Left ventricle myocardium inferior (tissue), 1 donor: ENCODE measurements around the gene GYPE. TPM values are rescaled to one million over a fixed set of nuclear protein-coding genes. Genes with fewer than 3 reads are reported as not detected.
A peak's percentile ranks its signal among the peaks of the same experiment; 100 is the strongest.
"Not testable (repeated sequence)": the region's sequence is repeated elsewhere in the genome, so short reads cannot be mapped to it uniquely, and the experiment has no call there.

Source experiments
- DNase-seq: peaks from one replicate; pipeline ENCODE4 v3.0.0-alpha.2; 2020
- H3K27ac ChIP-seq: fragments of 200-600 bp; replicated peaks from 2 replicates; pipeline ENCODE4 v1.8.0; 2021
- H3K27me3 ChIP-seq: fragments of 200-600 bp; 2 replicates; pipeline ENCODE4 v1.8.0; 2021; ENCODE audit warnings: low read depth
- H3K36me3 ChIP-seq: fragments of 200-600 bp; 2 replicates; pipeline ENCODE4 v1.8.0; 2021
- H3K4me1 ChIP-seq: fragments of 200-600 bp; 2 replicates; pipeline ENCODE4 v1.8.0; 2021
- H3K4me3 ChIP-seq: fragments of 200-600 bp; 2 replicates; pipeline ENCODE4 v1.8.0; 2021; ENCODE audit warnings: mild to moderate bottlenecking, moderate library complexity
- H3K9me3 ChIP-seq: fragments of 200-600 bp; replicated peaks from 2 replicates; pipeline ENCODE4 v1.8.0; 2021
- CTCF ChIP-seq: fragments of 200-600 bp; IDR thresholded peaks from 2 replicates; pipeline ENCODE4 v1.8.0; 2021; ENCODE audit warnings: antibody characterized with exemption, mild to moderate bottlenecking, borderline replicate concordance
- intact Hi-C: fragments of 100-400 bp; cut with micrococcal nuclease; formaldehyde crosslinking; loops from one replicate; pipeline ENCODE4 v1.11.0; 2022
- long read RNA-seq: library from polyadenylated mRNA; unstranded; transcript quantifications from one replicate; pipeline ENCODE4 v2.0.0, GENCODE V29; 2021
- total RNA-seq: library from RNA; stranded (reverse); fragmentation: NEBNext Ultra II Directional; extraction: Animal tissue kit (Norgen Biotek cat#: 25700); gene quantifications from one replicate; pipeline ENCODE4 v1.2.1, GENCODE V29; 2021
- donor health status: DM: no; HTN: yes; CAD: no; lungs with severe emphysema.

The GYPE gene
- 0.16 TPM for total RNA-seq
- long read RNA-seq, partial matches to known transcripts = 0 of 1 reads
- long read RNA-seq, other reads (novel, unspliced or antisense) = 1 of 1 reads

- DNase-seq, H3K4me1 ChIP-seq, H3K9me3 ChIP-seq, H3K36me3 ChIP-seq, H3K4me3 ChIP-seq, intact Hi-C loops, H3K27me3 ChIP-seq, H3K27ac ChIP-seq: not testable (repeated sequence)
These were observed at the start of gene GYPE for GRCh38 chr4:143905440-143905839. Gene GYPE (minus strand): TSS chr4:143905559. CDS start chr4:143905507, 52 bp downstream.

DNA sequence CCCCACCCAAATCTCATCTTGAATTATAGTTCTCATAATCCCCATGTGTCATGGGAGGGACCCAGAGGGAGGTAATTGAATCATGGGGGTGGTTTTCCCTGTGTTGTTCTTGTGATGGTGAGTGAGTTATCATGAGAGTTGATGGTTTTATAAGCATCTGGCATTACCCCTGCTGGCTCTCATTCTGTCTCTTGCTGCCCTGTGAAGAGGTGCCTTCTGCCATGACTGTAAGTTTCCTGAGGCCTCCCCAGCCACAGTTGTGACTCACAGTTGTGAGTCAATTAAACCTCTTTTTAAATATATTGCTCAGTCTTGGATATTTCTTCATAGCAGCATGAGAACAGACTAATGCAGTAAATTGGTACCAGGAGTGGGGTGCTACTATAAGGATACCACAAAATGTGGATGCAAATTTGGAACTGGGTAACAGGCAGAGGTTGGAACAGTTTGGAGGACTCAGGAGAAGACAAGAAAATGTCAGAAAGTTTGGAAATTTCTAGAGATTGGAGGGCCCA, 46.2 kb upstream of the GYPE start:
- H3K9me3 ChIP-seq = peaks cover 13% of the 10 kb centered on the region
- DNase-seq, H3K27ac ChIP-seq, intact Hi-C loops, H3K36me3 ChIP-seq, H3K4me1 ChIP-seq, H3K27me3 ChIP-seq, H3K4me3 ChIP-seq: not testable (repeated sequence)

- intact Hi-C loops, H3K27me3 ChIP-seq: not testable (repeated sequence)
These were observed 45.6 kb upstream of the GYPE start for GRCh38 chr4:143950967-143951366.

GRCh38 chr4:143950185-143950584, 44.8 kb upstream of the GYPE start:
- intact Hi-C loops, H3K27ac ChIP-seq, H3K4me3 ChIP-seq, H3K36me3 ChIP-seq, H3K4me1 ChIP-seq, DNase-seq, H3K27me3 ChIP-seq: not testable (repeated sequence)
- H3K9me3 ChIP-seq = peaks cover 13% of the 10 kb centered on the region

More at GRCh38 chr4:143950967-143951366, 45.6 kb upstream of the GYPE start:
- H3K4me3 ChIP-seq, H3K36me3 ChIP-seq, DNase-seq, H3K4me1 ChIP-seq, H3K27ac ChIP-seq: not testable (repeated sequence)
- H3K9me3 ChIP-seq = peaks cover 13% of the 10 kb centered on the region

- H3K9me3 ChIP-seq = peaks cover 13% of the 10 kb centered on the region
- H3K4me1 ChIP-seq, H3K27me3 ChIP-seq, H3K4me3 ChIP-seq, intact Hi-C loops, DNase-seq, H3K27ac ChIP-seq, H3K36me3 ChIP-seq: not testable (repeated sequence)
These were observed 42.1 kb upstream of the GYPE start for GRCh38 chr4:143947493-143947892.

DNA sequence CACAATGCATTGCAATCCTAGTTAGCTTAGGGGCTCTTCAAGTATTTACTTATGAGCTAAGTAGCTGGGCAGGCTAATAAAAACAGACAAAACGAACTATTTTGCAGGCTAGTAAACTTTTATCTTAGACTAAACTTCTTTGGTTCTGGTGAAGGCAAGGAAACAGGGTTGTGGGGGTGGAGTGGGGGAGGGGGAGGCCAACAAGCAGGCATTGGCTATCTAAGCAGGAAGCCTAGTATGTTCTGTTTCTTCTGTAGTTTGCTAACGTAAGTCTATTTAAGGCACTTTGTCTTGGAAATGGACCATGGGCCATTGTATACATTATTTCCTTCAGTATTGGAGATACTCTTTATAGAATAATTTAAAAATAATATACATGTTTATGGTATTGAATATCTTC, 35.3 kb upstream of the GYPE start:
- intact Hi-C loops, H3K27ac ChIP-seq, H3K9me3 ChIP-seq, H3K36me3 ChIP-seq, DNase-seq, H3K4me3 ChIP-seq, H3K4me1 ChIP-seq, H3K27me3 ChIP-seq: not testable (repeated sequence)

GRCh38 chr4:143939528-143939927, 34.2 kb upstream of the GYPE start:
- no peaks in the 10 kb centered on the region for H3K36me3 ChIP-seq
- no peaks in the 10 kb centered on the region for H3K4me1 ChIP-seq
- no peaks in the 10 kb centered on the region for H3K27me3 ChIP-seq
- no peak overlapping the region for H3K4me3 ChIP-seq
- TF ChIP-seq CTCF = no peak
- DNase-seq = no peak
- intact Hi-C loops = no loop called here
- peaks cover 3% of the 10 kb centered on the region for H3K9me3 ChIP-seq
- no peak overlapping the region for H3K27ac ChIP-seq

DNA sequence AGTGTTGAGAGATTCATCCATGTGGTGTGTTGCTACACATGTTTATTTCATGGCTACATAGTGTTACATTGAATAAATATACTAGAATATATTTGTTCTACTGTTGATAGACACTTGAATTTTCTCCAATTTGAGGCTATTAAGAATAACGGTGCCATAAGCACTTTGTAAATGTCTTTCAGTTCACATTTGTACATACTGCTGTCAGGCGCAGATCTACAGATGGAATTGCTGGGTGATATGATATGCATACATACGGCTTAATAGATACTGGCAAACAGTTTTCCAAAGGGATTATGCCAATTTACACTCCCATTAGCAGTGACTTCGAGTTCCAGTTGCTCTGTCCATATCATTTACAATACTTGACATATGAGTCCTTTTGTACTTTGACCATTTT, 33.5 kb upstream of the GYPE start:
- intact Hi-C loops, DNase-seq, H3K27ac ChIP-seq, H3K27me3 ChIP-seq, H3K4me1 ChIP-seq, H3K9me3 ChIP-seq, H3K36me3 ChIP-seq, H3K4me3 ChIP-seq: not testable (repeated sequence)

GRCh38 chr4:143921181-143921580, 15.8 kb upstream of the GYPE start:
- no peak overlapping the region for H3K4me3 ChIP-seq
- intact Hi-C loops = no loop called here
- no peaks in the 10 kb centered on the region for H3K4me1 ChIP-seq
- no peaks in the 10 kb centered on the region for H3K27me3 ChIP-seq
- TF ChIP-seq CTCF = no peak
- no peak overlapping the region for H3K27ac ChIP-seq
- DNase-seq = no peak
- no peaks in the 10 kb centered on the region for H3K36me3 ChIP-seq
- no peaks in the 10 kb centered on the region for H3K9me3 ChIP-seq

DNA sequence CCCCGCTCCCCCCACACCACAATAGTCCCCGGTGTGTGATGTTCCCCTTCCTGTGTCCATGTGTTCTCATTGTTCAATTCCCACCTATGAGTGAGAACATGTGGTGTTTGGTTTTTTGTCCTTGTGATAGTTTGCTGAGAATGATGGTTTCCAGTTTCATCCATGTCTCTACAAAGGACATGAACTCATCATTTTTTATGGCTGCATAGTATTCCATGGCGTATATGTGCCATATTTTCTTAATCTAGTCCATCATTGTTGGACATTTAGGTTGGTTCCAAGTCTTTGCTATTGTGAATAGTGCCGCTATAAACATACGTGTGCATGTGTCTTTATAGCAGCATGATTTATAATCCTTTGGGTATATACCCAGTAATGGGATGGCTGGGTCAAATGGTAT, 11.1 kb upstream of the GYPE start:
- H3K4me1 ChIP-seq, H3K4me3 ChIP-seq, H3K27me3 ChIP-seq, intact Hi-C loops, H3K36me3 ChIP-seq, DNase-seq, H3K27ac ChIP-seq, H3K9me3 ChIP-seq: not testable (repeated sequence)

DNA sequence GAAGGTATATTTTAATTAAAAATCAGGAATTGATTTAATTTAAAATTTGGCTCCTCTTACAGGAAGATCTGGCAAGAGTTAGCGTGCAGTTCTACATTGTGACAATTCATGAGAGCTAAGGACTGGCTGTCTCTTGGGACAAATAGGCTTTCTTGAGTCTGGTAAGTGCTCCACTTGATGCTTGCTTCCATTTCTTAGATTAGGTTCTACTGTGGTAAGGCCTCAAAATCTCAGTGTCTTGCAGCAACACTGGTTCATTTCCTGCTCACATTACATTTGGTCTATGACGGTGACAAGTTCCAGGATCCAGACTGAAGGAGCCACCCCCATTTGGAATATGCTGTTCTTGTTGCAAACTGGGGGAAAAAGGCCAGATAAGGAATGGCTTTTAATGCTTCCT, 7.1 kb upstream of the GYPE start:
- H3K27ac ChIP-seq = peak overlapping the region; percentile 64
- H3K9me3 ChIP-seq, DNase-seq, H3K4me1 ChIP-seq, H3K36me3 ChIP-seq, H3K27me3 ChIP-seq, intact Hi-C loops: not testable (repeated sequence)
- H3K4me3 ChIP-seq = peak overlapping the region; percentile 60

GRCh38 chr4:143911528-143912417, 6.4 kb upstream of the GYPE start:
- H3K9me3 ChIP-seq, H3K36me3 ChIP-seq, H3K4me1 ChIP-seq, intact Hi-C loops, H3K27me3 ChIP-seq: not testable (repeated sequence)
- Histone ChIP-seq H3K27ac (peak overlapping the region; percentile 64), H3K4me3 (peak overlapping the region; percentile 60)
- DNase-seq = peak; percentile 34
